Activated CD4-positive, CD25-positive, alpha-beta regulatory T cell treated with anti-CD3 and anti-CD28 coated beads, Interleukin-2, amount 50 U/mL, for 16 hours (primary cell): ENCODE data around the gene ALAS1.

Source experiments
- DNase-seq: peaks from one replicate; pipeline ENCODE4 v3.0.0-alpha.2; 2020; ENCODE audit warnings: low read depth, low spot score

ALAS1 gene

GRCh38 chr3:52220380-52221026 is 22.5 kb downstream of the ALAS1 start:
- DNase-seq = peak; percentile 80

- DNase-seq = no peak
Observed at GRCh38 chr3:52221141-52221562, 23.2 kb downstream of the ALAS1 start.

- DNase-seq = no peak
Observed at GRCh38 chr3:52221563-52222318, 23.8 kb downstream of the ALAS1 start.

- no peak for DNase-seq
Observed at GRCh38 chr3:52222319-52223221, 24.6 kb downstream of the ALAS1 start.

- DNase-seq = no peak
Observed at GRCh38 chr3:52223449-52224408, 25.8 kb downstream of the ALAS1 start.

- no peak for DNase-seq
Observed at GRCh38 chr3:52225452-52226228, 27.7 kb downstream of the ALAS1 start, which contains the start of gene TLR9. TLR9 (minus strand) TSS chr3:52225645; CDS start chr3:52225529, 116 bp downstream.

- DNase-seq = no peak
Observed at GRCh38 chr3:52226229-52226817, 28.4 kb downstream of the ALAS1 start.

- DNase-seq = no peak
Observed at GRCh38 chr3:52227117-52227516, 29.2 kb downstream of the ALAS1 start.

- DNase-seq = no peak
Observed at GRCh38 chr3:52227766-52228165, 29.8 kb downstream of the ALAS1 start.

GRCh38 chr3:52228266-52228665 is 30.3 kb downstream of the ALAS1 start:
- no peak for DNase-seq

- no peak for DNase-seq
Observed at GRCh38 chr3:52228751-52229291, 30.9 kb downstream of the ALAS1 start.

GRCh38 chr3:52229656-52230055 is 31.7 kb downstream of the ALAS1 start:
- DNase-seq = no peak

GRCh38 chr3:52230461-52230860 is 32.5 kb downstream of the ALAS1 start:
- no peak for DNase-seq

- no peak for DNase-seq
Observed at GRCh38 chr3:52230889-52231499, 33.0 kb downstream of the ALAS1 start.

- DNase-seq = peak; percentile 80
Observed at GRCh38 chr3:52231502-52232278, 33.7 kb downstream of the ALAS1 start.

- DNase-seq = no peak
Observed at GRCh38 chr3:52232279-52233107, 34.5 kb downstream of the ALAS1 start.

GRCh38 chr3:52233108-52233591 is 35.2 kb downstream of the ALAS1 start:
- no peak for DNase-seq
